ENCODE results near the gene SLC14A1.

GRCh38 chr18:45722899-45723298, 1.1 kb upstream of the SLC14A1 start:
- TF ChIP-seq POLR2A (IDR thresholded peaks at IDR 0.05), result no peak
- TF ChIP-seq CTCF (IDR thresholded peaks at IDR 0.05), result peak in 5 of 7 experiments; percentile 35 to 66 (median 49)
- no peak for TF ChIP-seq POLR2AphosphoS5 (IDR thresholded peaks at IDR 0.05)
- no peak for TF ChIP-seq EP300 (IDR thresholded peaks at IDR 0.05)

Data from stomach (tissue), 4 donors.